Breast epithelium (tissue), 3 donors: ENCODE data around the gene PAK6.

ENCODE experiments used
- CTCF ChIP-seq, 3 donors: fragments of 450-650 bp; IDR thresholded peaks; one replicate each; pipeline ENCODE4 v1.5.1; 2016 to 2017; ENCODE audit warnings: antibody characterized with exemption in 3 of 3, mild to moderate bottlenecking in 3 of 3, moderate library complexity in 3 of 3
- POLR2A ChIP-seq: fragments of 450-650 bp; IDR thresholded peaks from one replicate; pipeline ENCODE4 v1.6.1; 2016; ENCODE audit warnings: antibody characterized with exemption, mild to moderate bottlenecking, moderate library complexity

DNA sequence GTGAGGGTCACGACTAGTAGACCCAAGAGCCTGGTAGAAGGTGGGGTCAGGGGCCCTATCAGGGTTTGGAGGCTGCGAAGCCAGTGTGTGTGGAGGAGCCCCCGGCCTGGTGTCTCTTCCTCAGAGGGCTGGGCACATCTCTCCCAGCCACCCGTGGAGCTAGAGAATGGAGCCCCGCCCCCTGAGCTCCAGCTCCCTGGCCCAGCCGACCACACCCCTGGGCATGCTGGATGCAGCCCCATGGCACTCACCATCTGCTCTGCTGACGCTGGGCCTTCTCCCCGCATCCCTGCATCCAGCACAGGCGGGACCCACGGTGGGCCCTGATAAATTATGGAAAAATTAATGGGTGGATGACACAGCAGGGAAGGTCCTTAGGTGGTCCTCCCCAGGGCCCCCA, 26.5 kb downstream of the PAK6 start:
- TF ChIP-seq CTCF (IDR thresholded peaks at IDR 0.05), result no peak
- no peak for TF ChIP-seq POLR2A
